Panc1 (cell line): ENCODE results near the gene ZFAND4. TPM values are rescaled to one million over a fixed set of nuclear protein-coding genes. Genes with fewer than 3 reads are reported as not detected.

ENCODE experiments used
- ATAC-seq: fragments of 200-7000 bp; cut with Tn5 transposase; 2 replicates; pipeline ENCODE4 v1.9.1; 2020; ENCODE audit warnings: mild to moderate bottlenecking, moderate library complexity
- BruUV-seq: library from RNA; stranded (reverse); fragments of 400-500 nt; replicated peaks from 2 replicates; lab custom pipeline; 2021; lab: Mats Ljungman, UMichigan
- CTCF ChIA-PET: fragments of 300-600 bp; sonication (Branson Sonifier 250); formaldehyde crosslinking; loops from one replicate; lab custom pipeline; 2022; ENCODE audit warnings: antibody characterized with exemption; lab: Charles Lee
- POLR2A ChIA-PET: fragments of 300-600 bp; sonication (Branson Sonifier 250); formaldehyde crosslinking; loops from one replicate; lab custom pipeline; 2022; ENCODE audit warnings: antibody characterized with exemption; lab: Charles Lee
- DNase-seq: peaks from one replicate; pipeline ENCODE4 v3.0.0-alpha.2; 2010; ENCODE audit warnings: low read depth, low spot score
- H3K27ac ChIP-seq: 2 replicates; pipeline ENCODE4 v1.5.1; 2011; ENCODE audit warnings: mild to moderate bottlenecking, low read length, inconsistent platforms
- H3K27me3 ChIP-seq: fragments of 200-500 bp; sonication (Bioruptor generic); 2 replicates; pipeline ENCODE4 v1.6.0; 2014; ENCODE audit warnings: low read length, inconsistent platforms; ENCODE audit not compliant: control insufficient read depth, insufficient read depth
- H3K36me3 ChIP-seq: fragments of 200-500 bp; sonication (Bioruptor generic); 2 replicates; pipeline ENCODE4 v1.5.1; 2014; ENCODE audit warnings: inconsistent platforms, mild to moderate bottlenecking, low read length, moderate library complexity; ENCODE audit not compliant: control insufficient read depth, insufficient read depth
- H3K4me1 ChIP-seq: 2 replicates; pipeline ENCODE4 v1.5.1; 2011; ENCODE audit warnings: inconsistent platforms, mild to moderate bottlenecking, low read length, moderate library complexity; ENCODE audit not compliant: control insufficient read depth, insufficient read depth
- H3K4me3 ChIP-seq, 2 experiments: 2 replicates each; pipeline ENCODE4 v1.5.1; 2011 to 2012; ENCODE audit warnings: low read depth in 2 of 2, low read length in 2 of 2, mild to moderate bottlenecking in 2 of 2, inconsistent platforms in 1 of 2, moderate library complexity in 1 of 2
- H3K9me3 ChIP-seq: fragments of 200-500 bp; sonication (Bioruptor generic); 2 replicates; pipeline ENCODE4 v1.5.1; 2014; ENCODE audit warnings: low read depth, mild to moderate bottlenecking, inconsistent platforms, low read length, moderate library complexity; ENCODE audit not compliant: control insufficient read depth, insufficient read depth
- CTCF ChIP-seq: fragments of 450-650 bp; IDR thresholded peaks from 2 replicates; pipeline ENCODE4 v1.5.1; 2017; ENCODE audit warnings: mild to moderate bottlenecking
- POLR2AphosphoS5 ChIP-seq: IDR thresholded peaks from 2 replicates; pipeline ENCODE4 v1.6.1; 2012; ENCODE audit warnings: mild to moderate bottlenecking, low read depth, low read length, moderate library complexity
- SIN3A ChIP-seq: IDR thresholded peaks from 2 replicates; pipeline ENCODE4 v1.6.1; 2012; ENCODE audit warnings: low read depth, mild to moderate bottlenecking, low read length, moderate library complexity, borderline replicate concordance; ENCODE audit not compliant: insufficient read depth
- TCF7L2 ChIP-seq: IDR thresholded peaks from 2 replicates; pipeline ENCODE4 v1.6.1; 2011; ENCODE audit warnings: mild to moderate bottlenecking, low read depth, low read length, inconsistent platforms
- in situ Hi-C: cut with HindIII; loops from 2 replicates; pipeline ENCODE4 v1.10.0; 2016; ENCODE audit warnings: low sequenced_read_pairs, low pct_unique_long_range_greater_than_20kb
- intact Hi-C: fragments of 100-400 bp; cut with micrococcal nuclease; formaldehyde crosslinking; loops from one replicate; pipeline ENCODE4 v1.10.0; 2022; ENCODE audit not compliant: unreplicated experiment
- total RNA-seq: library from RNA; stranded (reverse); gene quantifications from one replicate; pipeline ENCODE4 v1.2.1, GENCODE V29; 2021; ENCODE audit not compliant: unreplicated experiment
- TF ChIP-seq, protein P1 (sequence below), 2 experiments: IDR thresholded peaks; 2 replicates each; pipeline ENCODE4 v1.6.1; 2011 to 2012; ENCODE audit warnings: low read depth in 2 of 2, control low read depth in 1 of 2, low read length in 1 of 2, mild to moderate bottlenecking in 1 of 2, moderate library complexity in 1 of 2; ENCODE audit not compliant: insufficient read depth in 1 of 2

The ZFAND4 gene
- total RNA-seq, 1 experiment from 2014 or later, result 23.6 TPM

- no peak for ATAC-seq
- BruUV-seq, result TSS peak; percentile 25
- H3K36me3 ChIP-seq, result no peaks in the 10 kb centered on the region
- H3K27ac ChIP-seq, result peak overlapping the region; percentile 85
- no peak for TF ChIP-seq CTCF
- TF ChIP-seq TCF7L2, result no peak
- no peak for TF ChIP-seq SIN3A
- TF ChIP-seq POLR2AphosphoS5, result no peak
- TF ChIP-seq, protein P1, sequence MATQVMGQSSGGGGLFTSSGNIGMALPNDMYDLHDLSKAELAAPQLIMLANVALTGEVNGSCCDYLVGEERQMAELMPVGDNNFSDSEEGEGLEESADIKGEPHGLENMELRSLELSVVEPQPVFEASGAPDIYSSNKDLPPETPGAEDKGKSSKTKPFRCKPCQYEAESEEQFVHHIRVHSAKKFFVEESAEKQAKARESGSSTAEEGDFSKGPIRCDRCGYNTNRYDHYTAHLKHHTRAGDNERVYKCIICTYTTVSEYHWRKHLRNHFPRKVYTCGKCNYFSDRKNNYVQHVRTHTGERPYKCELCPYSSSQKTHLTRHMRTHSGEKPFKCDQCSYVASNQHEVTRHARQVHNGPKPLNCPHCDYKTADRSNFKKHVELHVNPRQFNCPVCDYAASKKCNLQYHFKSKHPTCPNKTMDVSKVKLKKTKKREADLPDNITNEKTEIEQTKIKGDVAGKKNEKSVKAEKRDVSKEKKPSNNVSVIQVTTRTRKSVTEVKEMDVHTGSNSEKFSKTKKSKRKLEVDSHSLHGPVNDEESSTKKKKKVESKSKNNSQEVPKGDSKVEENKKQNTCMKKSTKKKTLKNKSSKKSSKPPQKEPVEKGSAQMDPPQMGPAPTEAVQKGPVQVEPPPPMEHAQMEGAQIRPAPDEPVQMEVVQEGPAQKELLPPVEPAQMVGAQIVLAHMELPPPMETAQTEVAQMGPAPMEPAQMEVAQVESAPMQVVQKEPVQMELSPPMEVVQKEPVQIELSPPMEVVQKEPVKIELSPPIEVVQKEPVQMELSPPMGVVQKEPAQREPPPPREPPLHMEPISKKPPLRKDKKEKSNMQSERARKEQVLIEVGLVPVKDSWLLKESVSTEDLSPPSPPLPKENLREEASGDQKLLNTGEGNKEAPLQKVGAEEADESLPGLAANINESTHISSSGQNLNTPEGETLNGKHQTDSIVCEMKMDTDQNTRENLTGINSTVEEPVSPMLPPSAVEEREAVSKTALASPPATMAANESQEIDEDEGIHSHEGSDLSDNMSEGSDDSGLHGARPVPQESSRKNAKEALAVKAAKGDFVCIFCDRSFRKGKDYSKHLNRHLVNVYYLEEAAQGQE (IDR thresholded peaks at IDR 0.05; ENCODE audit: insufficient read depth in 1 of 2, low read depth in 2 of 2, low read length in 1 of 2), result no peak
- ChIA-PET POLR2A (interaction anchor here (0.6 kb wide), 1 partner anchor 66 kb away, joined by 3 read pairs; no protein-coding TSS in a partner anchor), CTCF (no interaction called here)
- no peaks in the 10 kb centered on the region for H3K27me3 ChIP-seq
- intact Hi-C loops (no loop called here), in situ Hi-C loops (no loop called here)
- no peak for DNase-seq
- H3K4me3 ChIP-seq, result no peak overlapping the region
- H3K9me3 ChIP-seq, result peaks cover 8% of the 10 kb centered on the region; the same call in 1 of the 2 replicates
- H3K4me1 ChIP-seq, result peaks cover 27% of the 10 kb centered on the region
Measured at GRCh38 chr10:45581582-45582385, 90.8 kb downstream of the ZFAND4 start.

DNA sequence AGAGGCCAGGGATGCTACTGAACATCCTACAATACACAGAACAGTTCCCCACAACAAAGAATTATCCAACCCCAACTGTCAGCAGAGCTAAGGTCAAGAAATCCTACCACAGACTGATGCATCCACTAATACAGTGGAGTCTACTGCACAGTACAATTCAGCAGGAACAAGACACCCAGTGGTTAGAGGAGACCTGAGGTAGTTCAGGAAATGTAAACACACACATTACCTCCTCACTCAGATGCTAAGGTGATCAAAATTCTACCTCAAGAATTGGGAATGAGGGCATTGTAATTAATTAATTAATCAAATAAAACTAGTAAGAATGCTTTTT lies 91.4 kb downstream of the ZFAND4 start:
- TF ChIP-seq SIN3A (no peak), CTCF (no peak), TCF7L2 (no peak), POLR2AphosphoS5 (no peak)
- TF ChIP-seq, protein P1 (IDR thresholded peaks at IDR 0.05; ENCODE audit: insufficient read depth in 1 of 2, low read depth in 2 of 2, low read length in 1 of 2), result no peak
- intact Hi-C loops, result no loop called here
- in situ Hi-C loops, result no loop called here
- no peak for DNase-seq
- H3K4me1 ChIP-seq, result peaks cover 27% of the 10 kb centered on the region
- H3K9me3 ChIP-seq, result peaks cover 2% of the 10 kb centered on the region; the same call in 1 of the 2 replicates
- peak; percentile 87 for ATAC-seq
- CTCF ChIA-PET, result interaction anchor here (1.0 kb wide), 1 partner anchor 116 kb away, joined by 3 read pairs; no protein-coding TSS in a partner anchor
- BruUV-seq, result no TSS peak
- no peak overlapping the region for H3K4me3 ChIP-seq
- no peaks in the 10 kb centered on the region for H3K27me3 ChIP-seq
- H3K36me3 ChIP-seq, result no peaks in the 10 kb centered on the region
- POLR2A ChIA-PET, result no interaction called here
- peak overlapping the region; percentile 85 for H3K27ac ChIP-seq
